GM21423 (cell line): Measurements from ENCODE around the gene GRK4.
"Not testable (repeated sequence)": the region's sequence is repeated elsewhere in the genome, so short reads cannot be mapped to it uniquely, and the experiment has no call there.

ENCODE experiments used
- ATAC-seq: cut with Tn5 transposase; IDR thresholded peaks from one replicate; pipeline ENCODE4 v1.9.1; 2021; ENCODE audit warnings: mild to moderate bottlenecking, moderate library complexity; ENCODE audit not compliant: unreplicated experiment

Gene GRK4

DNA sequence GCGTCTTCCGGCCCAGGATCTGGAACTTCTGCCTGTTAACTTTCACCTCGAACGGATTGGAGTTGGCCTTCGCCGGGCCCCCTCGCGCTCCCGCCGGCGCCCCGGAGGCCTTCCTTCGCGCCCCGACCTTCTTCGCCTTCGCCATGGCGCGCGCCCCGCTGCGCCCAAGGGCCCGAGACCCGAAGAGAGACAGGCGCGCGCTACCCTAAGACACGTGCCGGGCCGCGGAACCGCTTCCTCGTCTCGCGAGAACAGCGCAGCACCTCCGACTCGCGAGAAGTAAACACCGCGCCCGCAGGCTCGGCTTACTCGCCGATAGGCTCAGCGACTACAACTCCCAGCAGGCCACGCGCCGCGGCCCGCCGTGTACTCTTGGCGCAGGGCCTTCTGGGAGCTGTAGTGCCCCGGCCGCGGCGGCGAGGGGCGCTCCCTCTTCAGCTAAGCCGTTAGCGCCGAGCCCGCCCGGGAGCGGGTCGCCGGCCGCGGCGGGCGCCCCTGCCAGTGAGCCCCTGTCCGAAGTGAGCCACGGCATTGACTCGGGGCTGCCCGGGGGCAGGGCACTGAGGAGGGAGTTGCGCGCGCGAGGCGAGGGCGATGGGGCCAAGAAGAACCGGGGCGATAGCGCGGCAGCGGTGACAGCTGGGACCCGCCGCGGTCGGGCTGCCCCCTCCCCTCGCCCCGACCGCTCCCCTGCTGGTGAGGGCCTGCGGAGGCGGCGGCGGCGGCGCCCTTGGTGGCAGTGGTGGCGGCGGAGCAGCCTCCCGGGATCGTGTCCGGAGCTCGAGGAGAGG, at the start of gene GRK4, which contains the start of gene NOP14:
GRK4 (plus strand) TSS at position 397 of the 791 bp plus-strand sequence. CDS start 500 bp downstream, outside the sequence.
NOP14 (minus strand) TSS at position 232 of the 791 bp plus-strand sequence; CDS start at position 145, 87 bp downstream.
- peak; percentile 87 for ATAC-seq

- peak; percentile 77 for ATAC-seq
These were observed 48.9 kb upstream of the GRK4 start for GRCh38 chr4:2914256-2915126.

GRCh38 chr4:2915789-2916188, 47.6 kb upstream of the GRK4 start:
- no peak for ATAC-seq

GRCh38 chr4:2916696-2917095, 46.7 kb upstream of the GRK4 start:
- not testable (repeated sequence) for ATAC-seq

DNA sequence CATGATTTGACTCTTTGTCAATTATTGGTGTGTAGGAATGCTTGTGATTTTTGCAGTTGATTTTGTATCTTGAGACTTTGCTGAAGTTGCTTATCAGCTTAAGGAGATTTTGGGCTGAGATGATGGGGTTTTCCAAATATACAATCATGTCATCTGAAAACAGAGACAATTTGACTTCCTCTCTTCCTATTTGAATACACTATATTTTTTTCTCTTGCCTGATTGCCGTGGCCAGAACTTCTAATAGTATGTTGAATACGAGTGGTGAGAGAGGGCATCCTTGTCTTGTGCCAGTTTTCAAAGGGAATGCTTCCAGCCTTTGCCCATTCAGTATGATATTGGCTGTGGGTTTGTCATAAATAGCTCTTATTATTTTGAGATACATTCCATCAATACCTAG, 45.1 kb upstream of the GRK4 start:
- not testable (repeated sequence) for ATAC-seq

- ATAC-seq: not testable (repeated sequence)
These were observed 44.7 kb upstream of the GRK4 start for GRCh38 chr4:2918714-2919113.

GRCh38 chr4:2922453-2923101, 40.8 kb upstream of the GRK4 start:
- not testable (repeated sequence) for ATAC-seq

- no peak for ATAC-seq
These were observed 40.2 kb upstream of the GRK4 start for GRCh38 chr4:2923141-2923551.

DNA sequence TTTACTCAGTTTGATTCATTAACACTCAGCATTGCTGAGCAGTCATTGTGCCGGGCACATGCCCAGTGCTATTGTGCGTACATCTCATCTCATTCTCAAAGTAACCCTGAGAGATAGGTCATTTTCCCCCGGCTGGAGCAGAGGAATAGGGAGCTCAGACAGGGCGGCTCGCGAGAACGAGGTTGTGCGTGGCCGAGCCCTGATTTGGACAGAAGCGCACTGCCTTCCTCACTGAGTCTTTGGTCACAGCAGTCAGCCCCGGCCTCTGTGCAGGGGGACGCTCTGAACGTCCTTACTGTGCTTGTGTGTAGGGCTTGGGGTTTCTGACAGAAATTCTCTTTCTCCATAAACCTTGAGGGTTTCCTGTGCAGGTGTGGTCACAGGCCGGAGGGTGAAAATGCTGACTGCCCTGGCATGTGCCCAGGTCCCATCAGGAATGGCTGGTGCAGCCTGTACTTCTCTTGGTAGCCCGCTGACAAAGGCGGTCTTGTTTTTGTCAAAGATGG, 39.6 kb upstream of the GRK4 start:
- no peak for ATAC-seq

DNA sequence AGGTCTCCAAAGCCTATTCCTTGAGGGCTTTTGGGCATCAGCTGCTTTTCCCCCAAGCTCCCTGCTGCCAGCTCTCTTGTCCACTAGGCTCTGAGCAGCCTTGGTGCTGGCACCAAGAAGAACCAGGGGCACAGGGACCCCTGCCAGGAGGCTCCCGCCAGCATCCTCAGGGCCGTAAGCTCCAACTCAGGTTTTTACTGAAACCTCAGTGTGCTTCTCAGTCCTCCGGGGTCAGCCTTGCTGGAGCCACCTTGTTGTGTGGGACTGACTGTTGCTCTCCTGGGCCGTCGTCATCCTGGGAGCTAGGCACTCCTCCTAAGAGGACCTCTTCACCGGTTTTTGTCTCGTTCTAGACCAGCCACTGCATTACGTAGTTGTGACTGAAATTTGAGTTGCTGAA, 39.1 kb upstream of the GRK4 start:
- no peak for ATAC-seq

GRCh38 chr4:2924765-2925301, 38.5 kb upstream of the GRK4 start:
- no peak for ATAC-seq

- no peak for ATAC-seq
These were observed 37.9 kb upstream of the GRK4 start for GRCh38 chr4:2925496-2925895.

GRCh38 chr4:2925931-2926860, 37.2 kb upstream of the GRK4 start:
- ATAC-seq: no peak

DNA sequence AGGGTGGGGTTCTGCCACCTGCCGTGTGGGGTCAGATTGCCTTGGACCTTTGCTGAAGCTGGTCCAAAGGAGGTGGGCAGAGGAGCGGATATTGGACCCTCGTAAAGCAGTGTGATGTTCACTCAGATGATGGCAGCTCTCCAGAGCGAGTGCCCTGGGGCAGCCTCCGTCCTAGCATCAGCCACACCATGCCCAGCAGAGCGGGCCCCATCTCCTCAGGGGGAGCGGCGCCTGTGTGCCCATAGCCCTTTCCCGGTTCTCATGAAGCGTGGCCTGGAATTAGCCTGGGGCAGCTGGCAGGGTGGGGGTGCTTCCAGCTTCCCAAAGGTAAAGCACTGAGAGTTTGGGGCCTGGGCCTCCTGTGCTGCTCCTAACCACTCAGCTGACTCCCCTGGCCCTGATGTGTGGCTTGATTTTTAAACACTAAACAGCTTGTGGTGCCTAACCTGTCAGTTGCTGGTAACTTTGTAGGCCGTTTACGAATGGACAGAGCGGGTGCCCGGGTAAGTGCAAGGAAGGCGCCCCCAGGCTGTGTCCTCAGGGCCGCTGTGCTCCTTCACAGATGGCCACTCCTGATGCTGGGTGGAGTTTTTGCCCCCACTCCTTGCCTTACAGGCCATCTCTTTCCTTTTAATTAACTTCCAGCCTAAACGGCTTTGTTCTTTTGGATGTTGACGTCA, 36.2 kb upstream of the GRK4 start:
- ATAC-seq: no peak

DNA sequence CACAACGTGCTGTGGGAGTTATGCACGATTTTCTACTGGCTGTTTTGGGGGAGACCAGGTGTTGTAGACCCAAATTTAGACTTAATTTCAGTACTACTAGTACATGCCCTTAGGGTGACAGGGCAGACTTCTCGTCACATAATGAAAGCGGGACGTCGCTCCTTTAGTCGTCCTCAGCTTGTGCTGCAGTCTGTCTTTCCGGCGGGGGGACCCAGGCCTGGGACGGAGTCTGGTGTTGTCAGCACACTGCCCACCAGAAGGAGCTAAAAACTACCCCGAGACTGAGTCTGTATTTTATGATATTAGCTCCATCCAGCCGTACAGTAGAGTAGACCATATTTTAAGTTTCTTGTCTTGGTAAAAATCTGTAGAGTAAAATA, 35.7 kb upstream of the GRK4 start:
- ATAC-seq: no peak

DNA sequence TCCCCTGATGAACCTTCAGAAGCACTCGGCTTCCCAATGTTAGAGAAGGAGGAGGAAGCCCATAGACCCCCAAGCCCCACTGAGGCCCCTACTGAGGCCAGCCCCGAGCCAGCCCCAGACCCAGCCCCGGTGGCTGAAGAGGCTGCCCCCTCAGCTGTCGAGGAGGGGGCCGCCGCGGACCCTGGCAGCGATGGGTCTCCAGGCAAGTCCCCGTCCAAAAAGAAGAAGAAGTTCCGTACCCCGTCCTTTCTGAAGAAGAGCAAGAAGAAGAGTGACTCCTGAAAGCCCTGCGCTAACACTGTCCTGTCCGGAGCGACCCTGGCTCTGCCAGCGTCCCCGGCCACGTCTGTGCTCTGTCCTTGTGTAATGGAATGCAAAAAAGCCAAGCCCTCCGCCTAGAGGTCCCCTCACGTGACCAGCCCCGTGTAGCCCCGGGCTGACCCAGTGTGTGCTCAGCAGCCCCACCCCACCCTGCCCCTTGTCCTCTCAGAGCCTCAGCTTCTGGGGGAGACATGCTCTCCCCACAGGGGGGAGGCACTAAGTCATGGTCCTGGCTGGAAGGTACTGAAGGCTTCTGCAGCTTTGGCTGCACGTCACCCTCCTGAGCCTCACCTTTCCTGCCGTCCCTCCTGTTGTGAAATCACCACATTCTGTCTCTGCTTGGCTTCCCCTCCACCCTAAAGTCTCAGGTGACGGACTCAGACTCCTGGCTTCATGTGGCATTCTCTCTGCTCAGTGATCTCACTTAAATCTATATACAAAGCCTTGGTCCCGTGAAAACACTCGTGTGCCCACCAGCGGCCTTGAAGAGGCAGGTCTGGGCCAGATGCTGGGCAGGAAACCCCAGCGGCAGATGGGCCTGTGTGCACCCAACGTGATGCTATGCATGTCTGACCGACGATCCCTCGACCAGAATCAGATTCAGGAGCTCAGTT, 34.9 kb upstream of the GRK4 start:
- ATAC-seq: no peak

- ATAC-seq: no peak
These were observed 33.9 kb upstream of the GRK4 start for GRCh38 chr4:2929469-2929868.

GRCh38 chr4:2930135-2930757, 33.1 kb upstream of the GRK4 start:
- ATAC-seq: no peak
